ENCODE measurements around the gene SELPLG.

DNA sequence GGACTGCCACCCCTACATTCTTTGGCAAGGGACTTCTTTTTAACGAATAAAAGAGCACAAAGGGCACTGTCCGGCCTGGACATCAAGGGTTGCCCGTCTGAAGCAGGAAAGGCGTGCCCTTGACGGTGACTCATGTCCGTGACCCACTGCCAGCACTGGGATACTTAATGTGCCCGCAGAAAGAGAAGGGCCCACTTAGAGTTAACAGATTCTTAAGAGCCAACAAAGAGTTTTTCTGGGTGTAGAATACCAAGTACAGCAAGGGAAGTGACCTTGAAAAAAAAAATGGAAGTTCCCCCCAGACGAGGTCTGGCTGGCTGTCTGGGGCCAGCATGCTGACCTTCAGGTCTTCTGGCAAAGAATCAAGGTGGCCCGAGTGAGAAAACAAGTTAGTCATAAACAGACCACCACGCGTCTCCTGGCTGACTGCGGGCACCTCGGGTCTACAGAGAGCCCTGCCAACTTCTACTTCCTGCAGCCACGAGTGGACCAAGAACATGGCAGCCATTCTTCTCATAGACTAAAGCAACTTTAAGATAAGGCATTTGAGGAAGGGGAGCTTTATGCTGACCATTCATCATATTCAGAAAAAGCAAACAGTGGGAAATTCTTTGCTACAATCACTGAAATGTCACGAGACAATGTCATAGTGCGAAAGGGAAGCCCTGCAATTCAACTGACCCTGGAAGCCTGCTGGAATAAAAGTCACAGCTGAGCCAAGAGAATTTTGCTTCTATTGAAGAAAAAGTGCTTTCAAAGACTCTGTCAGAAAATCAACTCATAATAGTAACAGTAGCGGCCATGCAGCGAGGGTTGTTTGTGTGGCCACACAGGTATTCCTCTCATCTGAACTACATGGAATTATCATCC is 10.5 kb upstream of the SELPLG start:
- TF ChIP-seq EZH2 (IDR thresholded peaks at IDR 0.05; ENCODE audit: borderline replicate concordance, low read depth, low read length, severe bottlenecking) (no peak), CTCF (IDR thresholded peaks at IDR 0.05; ENCODE audit: borderline replicate concordance, extremely low read depth, low read length, poor library complexity, severe bottlenecking) (no peak)
